Measurements from ENCODE around the gene GRK2.

Gene GRK2

GRCh38 chr11:67301313-67301921, 35.1 kb downstream of the GRK2 start:
- TF ChIP-seq CTCF (IDR thresholded peaks at IDR 0.05; ENCODE audit: insufficient read depth, low read length, poor library complexity, severe bottlenecking) = no peak
- Histone ChIP-seq H3K36me3 (ENCODE audit: control insufficient read depth, insufficient read depth, low read length) (peaks cover 27% of the 10 kb centered on the region), H3K27me3 (replicated peaks; ENCODE audit: control insufficient read depth, insufficient read depth, low read length) (no peaks in the 10 kb centered on the region), H3K4me3 (replicated peaks; ENCODE audit: low read depth, low read length) (no peak overlapping the region)
- no peak for DNase-seq (ENCODE audit: extremely low read depth, insufficient read length)

GRCh38 chr11:67301951-67302516, 35.8 kb downstream of the GRK2 start:
- peaks cover 27% of the 10 kb centered on the region for H3K36me3 ChIP-seq (ENCODE audit: control insufficient read depth, insufficient read depth, low read length)
- DNase-seq (ENCODE audit: extremely low read depth, insufficient read length) = no peak
- no peak for TF ChIP-seq CTCF (IDR thresholded peaks at IDR 0.05; ENCODE audit: insufficient read depth, low read length, poor library complexity, severe bottlenecking)
- no peaks in the 10 kb centered on the region for H3K27me3 ChIP-seq (replicated peaks; ENCODE audit: control insufficient read depth, insufficient read depth, low read length)
- no peak overlapping the region for H3K4me3 ChIP-seq (replicated peaks; ENCODE audit: low read depth, low read length)

- H3K4me3 ChIP-seq (replicated peaks; ENCODE audit: low read depth, low read length) = no peak overlapping the region
- peaks cover 27% of the 10 kb centered on the region for H3K36me3 ChIP-seq (ENCODE audit: control insufficient read depth, insufficient read depth, low read length)
- no peak for TF ChIP-seq CTCF (IDR thresholded peaks at IDR 0.05; ENCODE audit: insufficient read depth, low read length, poor library complexity, severe bottlenecking)
- DNase-seq (ENCODE audit: extremely low read depth, insufficient read length) = no peak
- no peaks in the 10 kb centered on the region for H3K27me3 ChIP-seq (replicated peaks; ENCODE audit: control insufficient read depth, insufficient read depth, low read length)
Measured at GRCh38 chr11:67302571-67303131, 36.4 kb downstream of the GRK2 start.

- no peaks in the 10 kb centered on the region for H3K27me3 ChIP-seq (replicated peaks; ENCODE audit: control insufficient read depth, insufficient read depth, low read length)
- TF ChIP-seq CTCF (IDR thresholded peaks at IDR 0.05; ENCODE audit: insufficient read depth, low read length, poor library complexity, severe bottlenecking) = no peak
- H3K36me3 ChIP-seq (ENCODE audit: control insufficient read depth, insufficient read depth, low read length) = peaks cover 27% of the 10 kb centered on the region
- no peak for DNase-seq (ENCODE audit: extremely low read depth, insufficient read length)
- peak within 1 kb of the TSS; percentile 51 for H3K4me3 ChIP-seq (replicated peaks; ENCODE audit: low read depth, low read length)
Measured at GRCh38 chr11:67303132-67303834, 37.0 kb downstream of the GRK2 start, which contains the start of gene SSH3. SSH3 (plus strand) TSS chr11:67303530; CDS start chr11:67303626, 96 bp downstream.

GRCh38 chr11:67303835-67304411, 37.6 kb downstream of the GRK2 start:
- H3K36me3 ChIP-seq (ENCODE audit: control insufficient read depth, insufficient read depth, low read length) = peaks cover 26% of the 10 kb centered on the region
- no peak for TF ChIP-seq CTCF (IDR thresholded peaks at IDR 0.05; ENCODE audit: insufficient read depth, low read length, poor library complexity, severe bottlenecking)

More at GRCh38 chr11:67303835-67304411, 37.6 kb downstream of the GRK2 start:
- Histone ChIP-seq H3K4me3 (replicated peaks; ENCODE audit: low read depth, low read length) (peak overlapping the region; percentile 51), H3K27me3 (replicated peaks; ENCODE audit: control insufficient read depth, insufficient read depth, low read length) (no peaks in the 10 kb centered on the region)
- no peak for DNase-seq (ENCODE audit: extremely low read depth, insufficient read length)
